HG03354 (cell line): ENCODE data around the gene PDE6G.
"Not testable (repeated sequence)": the region's sequence is repeated elsewhere in the genome, so short reads cannot be mapped to it uniquely, and the experiment has no call there.

ENCODE experiments used
- ATAC-seq: cut with Tn5 transposase; IDR thresholded peaks from one replicate; pipeline ENCODE4 v1.9.1; 2021; ENCODE audit warnings: mild to moderate bottlenecking; ENCODE audit not compliant: unreplicated experiment, poor library complexity, severe bottlenecking

Gene PDE6G

DNA sequence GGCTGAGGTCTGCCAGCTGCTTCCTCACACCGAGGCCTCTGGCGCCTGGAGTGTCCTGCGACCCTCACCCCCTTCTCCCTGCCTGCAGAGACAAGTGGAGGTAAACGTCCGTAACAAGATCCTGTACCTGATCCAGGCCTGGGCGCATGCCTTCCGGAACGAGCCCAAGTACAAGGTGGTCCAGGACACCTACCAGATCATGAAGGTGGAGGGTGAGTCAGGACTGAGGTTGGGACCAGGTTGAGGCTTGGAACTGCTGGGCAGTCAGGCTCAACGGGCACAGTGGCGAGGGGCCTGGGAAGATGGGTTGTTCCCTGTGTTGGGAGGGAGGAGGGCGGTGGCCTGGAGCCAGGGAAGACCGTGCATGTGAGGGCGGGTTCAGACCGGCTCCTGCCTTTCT is 32.3 kb upstream of the PDE6G start:
- no peak for ATAC-seq

DNA sequence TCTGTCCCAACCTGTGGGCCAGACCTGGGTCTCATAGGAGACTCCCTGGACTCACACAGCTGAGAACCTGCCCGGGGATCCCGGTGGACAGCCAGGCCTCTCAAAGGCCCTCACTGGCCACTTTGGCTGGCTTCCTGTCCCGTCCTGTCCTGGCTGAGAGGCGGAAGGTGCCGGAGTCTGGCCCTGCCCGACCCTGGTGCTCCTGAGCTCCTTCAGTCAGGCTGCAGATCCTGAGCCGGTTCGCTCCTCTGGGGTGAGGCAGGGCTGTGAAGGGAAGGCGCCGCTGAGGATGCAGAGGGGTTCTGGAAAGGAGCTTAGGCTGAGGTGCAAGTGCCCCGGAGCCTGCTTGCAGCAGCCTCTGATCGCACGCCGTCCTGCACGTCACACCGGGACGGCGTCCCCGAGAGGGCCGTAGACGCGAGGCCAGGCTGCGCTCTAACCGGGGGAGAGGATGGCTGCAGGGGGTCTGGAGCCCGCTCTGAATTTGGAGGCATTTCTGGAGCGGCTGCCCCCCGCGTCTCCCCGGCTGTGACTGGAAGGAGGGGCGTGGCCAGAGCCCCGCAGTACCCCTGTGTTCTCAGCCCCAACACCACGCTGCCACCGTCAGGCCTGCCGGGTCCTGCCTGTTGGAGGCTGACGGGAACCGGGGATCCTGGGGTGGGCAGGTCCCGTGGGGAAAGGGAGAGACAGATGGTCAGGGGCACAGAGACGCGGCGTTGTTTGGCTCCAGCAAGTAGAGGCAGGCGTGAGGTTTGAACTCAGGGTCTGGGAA is 31.6 kb upstream of the PDE6G start:
- no peak for ATAC-seq

DNA sequence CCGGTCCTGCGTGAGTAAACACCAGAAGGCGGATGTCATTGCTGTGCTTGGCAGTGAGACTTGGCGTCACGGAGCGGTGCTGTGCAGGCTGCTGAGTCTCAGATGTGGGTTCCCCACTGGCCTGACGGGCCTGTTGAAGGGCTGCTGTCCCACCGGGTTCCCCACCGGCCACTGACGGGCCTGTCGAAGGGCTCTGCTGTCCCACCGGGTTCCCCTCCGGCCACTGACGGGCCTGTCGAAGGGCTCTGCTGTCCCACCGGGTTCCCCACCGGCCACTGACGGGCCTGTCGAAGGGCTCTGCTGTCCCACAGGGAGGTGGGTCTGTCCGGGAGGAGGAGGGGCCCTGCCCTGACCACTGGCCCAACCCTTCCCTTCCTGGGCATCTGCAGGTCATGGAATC is 30.3 kb upstream of the PDE6G start:
- ATAC-seq: no peak

GRCh38 chr17:81685108-81685507 is 28.8 kb upstream of the PDE6G start:
- ATAC-seq: no peak

- ATAC-seq: no peak
Observed at GRCh38 chr17:81684442-81684911, 28.1 kb upstream of the PDE6G start.

GRCh38 chr17:81683584-81684441 is 27.5 kb upstream of the PDE6G start, which contains the start of the genes ARL16 and HGS:
Gene ARL16 (minus strand): TSS chr17:81683797. CDS start chr17:81683753, 44 bp downstream.
Gene HGS (plus strand): TSS chr17:81684011. CDS start chr17:81684067, 56 bp downstream.
- peak; percentile 92 for ATAC-seq

DNA sequence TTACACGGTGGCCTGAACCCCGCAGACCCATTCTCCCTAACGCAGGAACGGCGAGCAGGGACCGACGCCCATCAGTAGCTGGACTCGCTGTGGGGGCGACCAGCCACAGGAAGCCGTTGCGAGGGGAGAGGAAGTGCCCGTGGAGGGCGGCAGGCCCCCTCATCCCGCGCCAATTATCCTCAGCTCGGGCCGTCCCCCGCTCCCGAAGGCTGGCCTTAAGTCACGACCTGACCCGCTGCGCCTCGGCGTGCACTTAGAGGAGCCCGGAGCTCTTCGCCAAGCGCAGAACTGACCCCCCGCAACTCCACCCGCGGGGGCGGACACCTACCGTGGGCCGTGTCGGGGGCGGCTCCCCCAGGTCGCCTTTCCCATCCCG is 26.9 kb upstream of the PDE6G start:
- ATAC-seq: peak; percentile 15

DNA sequence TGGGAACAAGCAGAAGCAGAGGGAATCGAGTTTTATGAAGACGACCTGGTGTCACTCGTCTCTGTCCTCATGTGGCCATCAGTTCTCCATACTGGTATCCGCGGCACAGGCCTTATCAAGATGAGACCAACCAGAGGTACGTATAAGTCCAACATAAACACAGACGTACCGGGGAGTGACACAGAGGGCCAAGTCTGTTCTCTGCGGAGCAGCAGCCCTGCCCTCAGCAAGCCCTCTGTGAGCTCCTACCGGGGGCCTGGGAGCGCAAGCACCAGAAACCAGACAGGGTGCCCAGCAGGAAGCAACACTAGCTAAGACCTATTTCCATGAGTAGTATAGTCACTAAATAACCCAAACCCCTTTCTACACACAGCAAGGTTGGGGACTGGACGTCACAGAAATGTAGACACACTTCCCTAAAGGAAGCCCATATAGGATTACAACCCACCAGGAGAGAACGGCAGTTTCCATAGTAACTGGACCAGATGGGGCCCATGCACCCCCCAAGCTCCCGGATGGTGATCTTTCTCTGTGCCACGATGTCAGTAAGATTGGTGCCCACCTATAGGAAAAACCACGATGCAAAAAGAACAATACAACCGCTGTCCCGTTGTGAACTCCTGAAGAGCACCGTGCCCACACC is 26.3 kb upstream of the PDE6G start:
- no peak for ATAC-seq

- no peak for ATAC-seq
Observed at GRCh38 chr17:81681672-81682071, 25.3 kb upstream of the PDE6G start.

DNA sequence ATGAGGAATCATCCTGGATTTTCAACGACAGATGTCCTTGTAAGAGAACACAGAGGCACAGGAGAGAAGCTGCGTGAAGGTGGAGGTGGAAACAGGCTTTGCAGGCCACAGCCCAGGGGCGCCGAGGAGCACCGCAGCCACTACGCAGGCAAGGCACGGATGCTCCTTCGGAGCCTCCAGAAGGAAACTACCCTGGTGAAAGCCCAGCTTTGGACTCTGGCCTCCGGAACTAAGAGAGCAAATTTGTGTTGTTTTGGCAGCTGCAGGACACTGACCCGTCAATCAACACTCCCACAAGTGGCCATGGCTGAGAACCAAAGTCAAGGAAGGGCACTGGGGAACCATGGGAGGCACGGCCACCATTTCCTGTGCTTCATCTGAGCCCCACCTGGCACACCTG is 23.8 kb upstream of the PDE6G start:
- no peak for ATAC-seq

GRCh38 chr17:81676906-81677305 is 20.6 kb upstream of the PDE6G start:
- ATAC-seq: no peak

DNA sequence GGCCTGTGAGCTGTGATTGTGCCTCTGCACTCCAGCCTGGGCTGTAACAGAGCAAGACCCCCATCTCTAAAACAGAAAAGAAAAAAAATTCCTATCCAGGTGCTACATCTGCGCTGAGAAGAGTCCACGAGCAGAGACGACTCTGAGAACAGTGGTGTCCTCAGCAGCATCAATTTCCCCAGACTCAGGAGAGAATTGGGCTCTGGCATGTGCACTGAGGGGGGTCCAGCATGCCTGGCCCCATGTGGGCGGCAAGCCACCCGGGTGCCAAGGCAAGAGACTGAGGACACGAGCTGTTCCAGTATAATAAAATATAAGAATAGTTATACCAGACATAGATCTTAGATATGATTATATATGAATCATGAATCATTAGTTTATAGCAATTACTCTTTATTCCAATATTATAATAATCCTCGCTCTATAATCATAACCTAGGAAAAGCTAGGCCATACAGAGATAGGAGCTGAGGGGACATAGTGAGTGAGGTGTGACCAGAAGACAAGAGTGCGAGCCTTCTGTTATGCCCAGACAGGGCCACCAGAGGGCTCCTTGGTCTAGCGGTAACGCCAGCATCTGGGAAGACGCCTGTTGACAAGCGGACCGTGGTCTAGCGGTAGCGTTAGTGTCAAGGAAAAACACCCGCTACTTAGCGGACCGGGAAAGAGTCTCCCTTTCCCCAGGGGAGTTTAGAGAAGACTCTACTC is 19.3 kb upstream of the PDE6G start:
- not testable (repeated sequence) for ATAC-seq

DNA sequence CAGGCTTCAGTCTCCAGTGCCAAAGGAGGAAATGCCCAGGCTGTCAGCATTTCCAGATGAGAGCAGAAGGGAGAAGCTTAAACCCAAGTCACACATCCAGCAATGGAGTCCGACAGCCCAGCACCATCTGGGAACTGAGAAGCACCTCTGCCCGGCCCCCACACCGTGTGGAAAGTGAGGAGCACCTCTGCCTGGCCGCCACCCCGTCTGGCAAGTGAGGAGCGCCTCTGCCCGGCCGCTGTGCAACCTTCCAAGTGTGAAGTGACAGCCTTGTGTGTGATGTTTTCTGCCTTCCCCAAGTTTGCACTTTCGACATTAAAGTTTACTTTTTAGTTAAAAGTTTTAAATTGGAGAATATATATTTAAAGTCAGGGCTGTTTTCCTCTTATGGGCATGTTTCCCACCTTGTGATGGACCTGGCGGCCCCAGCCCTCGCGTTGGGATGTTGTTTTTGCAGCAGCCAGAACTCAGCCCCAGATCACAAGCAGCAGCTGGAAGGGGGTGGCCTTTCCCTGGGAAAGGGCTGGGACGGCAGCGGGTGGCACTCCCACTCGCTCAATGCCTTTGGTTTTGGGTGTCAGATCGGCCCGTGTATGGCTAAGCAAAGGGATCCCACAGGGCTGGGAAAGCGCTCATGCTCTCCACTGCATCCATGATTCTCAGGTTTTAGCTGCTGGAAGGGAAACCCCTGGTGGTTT is 17.4 kb upstream of the PDE6G start:
- ATAC-seq: no peak

GRCh38 chr17:81672954-81673353 is 16.6 kb upstream of the PDE6G start:
- no peak for ATAC-seq

DNA sequence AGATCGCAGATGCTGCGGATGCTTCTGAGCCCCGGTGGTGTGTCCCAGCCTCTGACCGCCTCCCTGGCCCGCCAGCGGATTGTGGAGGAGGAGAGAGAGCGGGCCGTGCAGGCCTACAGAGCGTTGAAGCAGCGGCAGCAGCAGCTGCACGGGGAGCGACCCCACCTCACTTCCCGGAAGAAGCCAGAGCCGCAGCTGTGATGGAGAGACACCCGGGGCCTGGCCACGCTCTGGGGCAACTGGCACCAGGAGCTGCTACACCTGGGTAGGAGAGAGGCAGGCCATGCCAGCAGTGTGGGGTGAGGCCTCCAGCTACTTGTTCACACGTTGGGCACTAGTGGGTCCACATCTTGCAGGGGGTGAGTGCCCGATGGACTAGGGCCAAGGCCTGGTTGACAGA is 16.2 kb upstream of the PDE6G start:
- no peak for ATAC-seq

GRCh38 chr17:81667754-81668153 is 11.4 kb upstream of the PDE6G start:
- ATAC-seq: no peak

DNA sequence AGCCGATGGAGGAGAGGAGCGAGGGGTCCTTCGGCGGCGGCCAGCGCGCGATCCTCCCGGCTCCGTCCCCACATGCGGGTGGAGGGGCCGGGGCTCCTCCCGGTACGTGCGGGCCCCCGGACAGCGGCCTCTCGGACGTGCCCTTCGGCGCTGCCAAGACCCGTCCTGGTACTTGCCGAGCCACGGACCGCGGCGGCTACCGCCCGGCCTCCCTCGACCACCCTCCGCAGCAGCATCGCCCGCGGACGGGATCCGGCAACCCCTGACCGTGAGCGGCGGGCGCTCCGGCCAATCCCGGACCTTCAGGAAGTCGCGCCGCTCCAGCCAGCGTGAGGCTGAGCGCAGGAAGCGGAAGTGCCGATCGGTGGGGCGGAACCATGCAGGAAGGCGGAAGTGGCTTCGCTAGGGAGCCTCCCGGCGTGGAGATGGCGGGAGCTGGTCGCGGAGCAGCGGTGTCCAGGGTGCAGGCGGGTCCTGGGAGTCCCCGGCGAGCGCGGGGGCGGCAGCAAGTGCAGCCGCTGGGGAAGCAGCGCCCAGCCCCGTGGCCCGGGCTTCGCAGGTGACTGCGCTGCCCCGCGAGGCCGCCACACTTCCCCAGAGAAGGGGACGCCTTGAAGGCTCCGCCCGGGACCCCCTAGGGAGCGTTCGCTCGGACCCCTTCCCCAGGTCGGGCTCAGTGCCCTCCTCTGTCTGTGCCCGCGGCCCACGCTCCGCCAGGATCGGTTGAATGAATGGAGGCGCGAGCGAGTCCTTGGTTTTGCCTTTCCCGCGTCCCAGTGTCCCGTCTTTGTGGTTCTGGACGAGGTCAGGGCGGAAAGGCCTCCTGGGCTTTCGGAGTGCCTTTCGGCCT is 10.2 kb upstream of the PDE6G start, which contains the start of the genes CCDC137 and OXLD1:
CCDC137 (plus strand) TSS at position 396 of the 850 bp plus-strand sequence; CDS start at position 426, 30 bp downstream.
OXLD1 (minus strand) TSS at position 264 of the 850 bp plus-strand sequence; CDS start at position 236, 28 bp downstream.
- peak; percentile 93 for ATAC-seq

DNA sequence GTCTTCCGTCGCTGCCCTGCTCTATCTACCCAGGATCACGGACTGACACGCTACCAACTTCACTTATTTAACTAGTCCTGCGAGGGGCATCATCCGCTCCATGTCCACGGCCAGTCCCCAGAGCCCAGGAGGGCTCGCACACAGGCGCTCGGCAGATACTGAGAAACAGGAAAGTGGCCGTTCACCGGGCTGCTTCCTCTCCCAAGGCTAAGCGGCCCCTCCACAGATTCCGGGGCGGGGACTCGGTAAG is 9.7 kb upstream of the PDE6G start:
- ATAC-seq: peak; percentile 14
